ENCODE data around the gene IRAK2.

GRCh38 chr3:10145685-10146084 is 19.0 kb upstream of the IRAK2 start:
- TF ChIP-seq CTCF (IDR thresholded peaks at IDR 0.05): no peak
- TF ChIP-seq EZH2 (IDR thresholded peaks at IDR 0.05): no peak
